H1 (cell line): ENCODE data around the gene LTBP1. TPM values are rescaled to one million over a fixed set of nuclear protein-coding genes. Genes with fewer than 3 reads are reported as not detected.

ENCODE experiments used
- CTCF ChIA-PET: fragments of 300-600 bp; sonication (Branson Sonifier 250); formaldehyde crosslinking; loops from one replicate; lab custom pipeline; 2021; ENCODE audit not compliant: partially characterized antibody; lab: Charles Lee
- POLR2A ChIA-PET: fragments of 300-600 bp; sonication (Branson Sonifier 250); formaldehyde crosslinking; loops from one replicate; lab custom pipeline; 2021; ENCODE audit warnings: inconsistent platforms; ENCODE audit not compliant: partially characterized antibody; lab: Charles Lee
- DNase-seq, 2 experiments: peaks; one replicate each; pipeline versions ENCODE4 v3.0.0 to v3.0.0-alpha.2; 2010 to 2022; ENCODE audit warnings: low spot score in 2 of 2, low read depth in 1 of 2, mixed read lengths in 1 of 2
- FAIRE-seq: peaks from 2 replicates; lab custom pipeline; 2011; peaks lifted over from hg19 to GRCh38; lab: Jason Lieb, UNC
- H2AFZ ChIP-seq: 2 replicates; pipeline ENCODE4 v1.8.1; 2012; ENCODE audit warnings: low read length, inconsistent platforms
- H2AK5ac ChIP-seq: 2 replicates; pipeline ENCODE4 v1.6.1; 2013; ENCODE audit warnings: low read depth, low read length
- H2BK120ac ChIP-seq: replicated peaks from 2 replicates; pipeline ENCODE3; 2013; ENCODE audit warnings: low read depth, low read length, inconsistent platforms
- H2BK12ac ChIP-seq: 2 replicates; pipeline ENCODE4 v1.6.1; 2013; ENCODE audit warnings: low read depth, low read length
- H2BK15ac ChIP-seq: 2 replicates; pipeline ENCODE4 v1.6.1; 2013; ENCODE audit warnings: low read length
- H2BK20ac ChIP-seq: 2 replicates; pipeline ENCODE4 v1.6.1; 2013; ENCODE audit warnings: low read length
- H2BK5ac ChIP-seq: 2 replicates; pipeline ENCODE4 v1.6.1; 2013; ENCODE audit warnings: low read depth, low read length
- H3K14ac ChIP-seq: 2 replicates; pipeline ENCODE4 v1.6.1; 2013; ENCODE audit warnings: inconsistent platforms; ENCODE audit not compliant: insufficient read length
- H3K18ac ChIP-seq: 2 replicates; pipeline ENCODE4 v1.6.1; 2013; ENCODE audit warnings: low read length; ENCODE audit errors: extremely low read depth
- H3K23ac ChIP-seq: 2 replicates; pipeline ENCODE4 v1.6.1; 2013; ENCODE audit warnings: inconsistent platforms; ENCODE audit not compliant: insufficient read length
- H3K23me2 ChIP-seq: 2 replicates; pipeline ENCODE4 v1.6.1; 2013; ENCODE audit warnings: low read depth, low read length
- H3K27ac ChIP-seq: 2 replicates; pipeline ENCODE4 v1.6.1; 2011; ENCODE audit warnings: low read depth, low read length, inconsistent platforms
- H3K27me3 ChIP-seq, 4 experiments: replicated peaks in 1 of 4; 1 replicate in 1 of 4; 2 replicates in 3 of 4; pipeline versions ENCODE4 v1.6.1 to v1.8.1; 2011 to 2013; ENCODE audit warnings: low read length in 3 of 4, mild to moderate bottlenecking in 3 of 4, inconsistent platforms in 2 of 4, mixed read lengths in 2 of 4, moderate library complexity in 1 of 4; ENCODE audit not compliant: control insufficient read depth in 3 of 4, insufficient read depth in 3 of 4; ENCODE audit errors: extremely low read depth in 1 of 4
- H3K36me3 ChIP-seq, 4 experiments: 2 replicates each; pipeline versions ENCODE4 v1.6.1 to v1.8.1; 2011 to 2013; ENCODE audit warnings: mild to moderate bottlenecking in 4 of 4, low read length in 3 of 4, moderate library complexity in 2 of 4, control low read depth in 1 of 4, inconsistent platforms in 1 of 4; ENCODE audit not compliant: insufficient read depth in 4 of 4, control insufficient read depth in 2 of 4
- H3K4ac ChIP-seq: replicated peaks from 2 replicates; pipeline ENCODE3; 2013; ENCODE audit warnings: low read length, low read depth, mixed read lengths, inconsistent platforms; ENCODE audit not compliant: insufficient read length
- H3K4me1 ChIP-seq, 4 experiments: replicated peaks in 1 of 4; 1 replicate in 1 of 4; 2 replicates in 3 of 4; pipeline versions ENCODE4 v1.6.1 to v1.8.1; 2011 to 2013; ENCODE audit warnings: low read length in 3 of 4, inconsistent platforms in 2 of 4, mixed read lengths in 1 of 4; ENCODE audit not compliant: insufficient read depth in 4 of 4, control insufficient read depth in 3 of 4
- H3K4me2 ChIP-seq, 2 experiments: 2 replicates each; pipeline versions ENCODE4 v1.6.1 to v1.8.1; 2011 to 2013; ENCODE audit warnings: low read depth in 2 of 2, low read length in 2 of 2, control low read depth in 1 of 2, inconsistent platforms in 1 of 2, mild to moderate bottlenecking in 1 of 2; ENCODE audit not compliant: insufficient read depth in 1 of 2
- H3K4me3 ChIP-seq, 4 experiments: fragments of 200-600, 300-600 bp in 1 of 4; sonication (generic), shearing (Covaris generic), sonication (Bioruptor Twin) in 1 of 4; 2 replicates each; pipeline versions ENCODE4 v1.5.1 to v1.8.1; 2011 to 2016; ENCODE audit warnings: low read length in 4 of 4, low read depth in 3 of 4, control low read depth in 2 of 4, inconsistent platforms in 2 of 4, mild to moderate bottlenecking in 2 of 4, mixed read lengths in 1 of 4, moderate library complexity in 1 of 4; ENCODE audit not compliant: insufficient read depth in 2 of 4; ENCODE audit errors: extremely low read depth in 1 of 4
- H3K56ac ChIP-seq: replicated peaks from 2 replicates; pipeline ENCODE3; 2013; ENCODE audit warnings: low read depth, mild to moderate bottlenecking, mixed read lengths, low read length, inconsistent platforms; ENCODE audit not compliant: insufficient read length
- H3K79me1 ChIP-seq: 2 replicates; pipeline ENCODE4 v1.6.1; 2013; ENCODE audit warnings: low read depth, low read length, control low read depth
- H3K79me2 ChIP-seq, 2 experiments: 2 replicates each; pipeline versions ENCODE4 v1.6.1 to v1.8.1; 2012 to 2013; ENCODE audit warnings: low read length in 2 of 2, mild to moderate bottlenecking in 2 of 2, inconsistent platforms in 1 of 2; ENCODE audit not compliant: insufficient read depth in 2 of 2, control insufficient read depth in 1 of 2
- H3K9ac ChIP-seq, 4 experiments: replicated peaks in 1 of 4; 1 replicate in 1 of 4; 2 replicates in 3 of 4; pipeline versions ENCODE4 v1.6.1 to v1.8.1; 2011 to 2013; ENCODE audit warnings: low read depth in 3 of 4, low read length in 3 of 4, control low read depth in 2 of 4, mild to moderate bottlenecking in 2 of 4, moderate library complexity in 2 of 4, inconsistent platforms in 1 of 4; ENCODE audit errors: extremely low read depth in 1 of 4
- H3K9me3 ChIP-seq, 2 experiments: 2 replicates each; pipeline versions ENCODE4 v1.6.1 to v1.8.1; 2012 to 2013; ENCODE audit warnings: mild to moderate bottlenecking in 2 of 2, moderate library complexity in 2 of 2, control low read depth in 1 of 2, inconsistent platforms in 1 of 2, low read depth in 1 of 2, low read length in 1 of 2, mixed read lengths in 1 of 2; ENCODE audit not compliant: insufficient read depth in 2 of 2
- H4K20me1 ChIP-seq, 2 experiments: replicated peaks in 1 of 2; 2 replicates each; pipeline versions ENCODE3 to v1.8.1; 2011 to 2013; ENCODE audit warnings: inconsistent platforms in 2 of 2, low read length in 2 of 2, mild to moderate bottlenecking in 1 of 2; ENCODE audit not compliant: insufficient read depth in 2 of 2, control insufficient read depth in 1 of 2
- H4K5ac ChIP-seq: 2 replicates; pipeline ENCODE4 v1.6.1; 2013; ENCODE audit warnings: low read length, low read depth, mixed read lengths, inconsistent platforms; ENCODE audit not compliant: insufficient read length
- H4K8ac ChIP-seq: 2 replicates; pipeline ENCODE4 v1.8.0; 2013; ENCODE audit warnings: mild to moderate bottlenecking, moderate library complexity, low read length, inconsistent platforms; ENCODE audit not compliant: insufficient read depth; ENCODE audit errors: extremely low read depth
- H4K91ac ChIP-seq: replicated peaks from 2 replicates; pipeline ENCODE3; 2013; ENCODE audit warnings: low read length, mixed read lengths, inconsistent platforms; ENCODE audit not compliant: insufficient read length
- WGBS, 2 experiments: shearing (Covaris generic) in 1 of 2; methylation state at CpG; one replicate each; pipeline versions ENCODE4 v1.1.6 to v1.1.7; 2013 to 2015; ENCODE audit warnings: low lambda C conversion rate in 2 of 2, mixed read lengths in 2 of 2, inconsistent platforms in 1 of 2, low coverage in 1 of 2, missing lambda C conversion rate in 1 of 2; ENCODE audit not compliant: insufficient replicate concordance in 2 of 2, insufficient coverage in 1 of 2, insufficient read length in 1 of 2; ENCODE audit errors: extremely low coverage in 1 of 2, missing lambda C conversion rate in 1 of 2; 5-methylcytosine and 5-hydroxymethylcytosine counted together
- polyA plus RNA-seq, 7 experiments: library from polyadenylated mRNA; depleted of rRNA in 3 of 7; stranded (reverse) in 5 of 7; unstranded in 2 of 7; fragments of >200 nt in 5 of 7; fragments of 200-250 nt in 2 of 7; gene quantifications; 1 replicate in 5 of 7; 2 replicates in 1 of 7; 4 replicates in 1 of 7; pipeline versions ENCODE4 v1.2.1 to v1.2.3, GENCODE V29; 2011 to 2013; ENCODE audit warnings: missing spikeins in 2 of 7, mixed read lengths in 2 of 7
- total RNA-seq: library from RNA; stranded (reverse); fragmentation: NEBNext Ultra II Directional; extraction: Animal tissue kit (Norgen Biotek cat#: 25700); gene quantifications from 2 replicates; pipeline ENCODE4 v1.2.1, GENCODE V29; 2021

Gene LTBP1
- total and polyA plus RNA-seq, 2 of the 8 experiments (the other 6 are each of a cell fraction or from before 2014, with no cell fraction given) = 15.4 to 24.7 TPM

DNA sequence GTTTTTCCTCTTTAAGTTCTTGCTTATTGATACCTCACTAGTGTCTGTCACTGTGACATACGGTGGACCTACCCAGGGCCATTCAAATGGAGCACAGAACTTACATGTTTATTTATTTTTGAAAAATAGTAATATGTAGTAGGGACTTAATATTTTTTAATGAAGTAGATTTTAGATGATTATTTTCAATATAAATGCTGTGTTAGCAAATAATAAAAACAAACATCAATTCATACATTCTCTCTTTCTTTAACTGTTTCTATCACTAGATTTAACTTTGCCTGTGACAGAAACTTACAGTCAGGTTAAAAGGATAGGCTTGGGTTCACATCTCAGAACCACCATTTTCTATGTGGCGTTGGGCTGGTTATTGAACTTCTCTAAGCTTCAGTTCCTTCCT, 345.3 kb downstream of the LTBP1 start:
- FAIRE-seq (no peak), DNase-seq (no peak)
- H4K91ac ChIP-seq = no peak overlapping the region
- ChIA-PET POLR2A (no interaction called here), CTCF (interaction anchor here (0.8 kb wide), 1 partner anchor 10 kb away, joined by 3 read pairs; no protein-coding TSS in a partner anchor)
- no peak overlapping the region for H2BK15ac ChIP-seq
- no peaks in the 10 kb centered on the region for H3K79me2 ChIP-seq
- H3K56ac ChIP-seq = no peak overlapping the region
- no peak overlapping the region for H3K4ac ChIP-seq
- H3K36me3 ChIP-seq = no peaks in the 10 kb centered on the region
- WGBS, 2 experiments = 88% methylated on average over 2 of the region's 2 CpGs; no CpG with 5 or more reads in 1 of the 2 experiments
- H2BK5ac ChIP-seq = no peak overlapping the region
- no peak overlapping the region for H3K18ac ChIP-seq
- H2AFZ ChIP-seq = no peak overlapping the region
- peaks cover 0 to 3% (median 0%) of the 10 kb centered on the region in 4 experiments; a peak in 2 of 7 replicates for H3K4me1 ChIP-seq
- no peak overlapping the region for H3K9ac ChIP-seq
- H3K4me3 ChIP-seq = no peak overlapping the region
- no peak overlapping the region for H3K23ac ChIP-seq
- no peaks in the 10 kb centered on the region for H3K27me3 ChIP-seq
- H3K27ac ChIP-seq = no peak overlapping the region
- no peak overlapping the region for H4K5ac ChIP-seq
- no peak overlapping the region for H3K14ac ChIP-seq
- no peaks in the 10 kb centered on the region for H3K79me1 ChIP-seq
- no peak overlapping the region for H2BK120ac ChIP-seq
- H2AK5ac ChIP-seq = no peak overlapping the region
- no peak overlapping the region for H4K8ac ChIP-seq
- H4K20me1 ChIP-seq = no peaks in the 10 kb centered on the region
- no peak overlapping the region for H2BK12ac ChIP-seq
- H3K4me2 ChIP-seq = no peak overlapping the region
- H3K9me3 ChIP-seq = no peaks in the 10 kb centered on the region
- no peaks in the 10 kb centered on the region for H3K23me2 ChIP-seq
- H2BK20ac ChIP-seq = no peak overlapping the region
